Measurements from ENCODE around the gene SHH.

The SHH gene

GRCh38 chr7:155805826-155806095 lies 6.5 kb downstream of the SHH start:
- Histone ChIP-seq H3K9ac (ENCODE audit: low read length) (peak overlapping the region; percentile 50), H3K79me1 (ENCODE audit: low read length) (no peaks in the 10 kb centered on the region), H3K56ac (ENCODE audit: low read length) (peak overlapping the region; percentile 60), H2BK15ac (replicated peaks; ENCODE audit: low read depth) (no peak overlapping the region), H3K23ac (ENCODE audit: low read length) (no peak overlapping the region), H2BK120ac (ENCODE audit: low read depth, low read length) (no peak overlapping the region), H3K4me3 (ENCODE audit: low read length) (no peak overlapping the region), H3K27me3 (ENCODE audit: insufficient read depth, low read length, poor library complexity) (peaks cover 32% of the 10 kb centered on the region), H3K4ac (ENCODE audit: low read depth, low read length) (no peak overlapping the region), H3K27ac (ENCODE audit: low read depth, low read length) (no peak overlapping the region), H4K5ac (ENCODE audit: low read length) (no peak overlapping the region), H2BK5ac (ENCODE audit: low read length) (no peak overlapping the region), H4K8ac (ENCODE audit: low read depth, low read length) (no peak overlapping the region), H3K18ac (ENCODE audit: low read length) (peak overlapping the region; percentile 23), H3K79me2 (ENCODE audit: control insufficient read depth, insufficient read depth, low read length) (no peaks in the 10 kb centered on the region), H3K36me3 (ENCODE audit: control insufficient read depth, insufficient read depth, low read length) (no peaks in the 10 kb centered on the region), H2AK5ac (ENCODE audit: low read length) (no peak overlapping the region), H3K4me1 (ENCODE audit: control insufficient read depth, low read depth, low read length) (peaks cover 8% of the 10 kb centered on the region), H3K4me2 (ENCODE audit: low read length) (peak overlapping the region; percentile 45)
- no CpG with 5 or more reads among the region's 18 CpGs for WGBS (ENCODE audit: extremely low coverage, insufficient coverage, low lambda C conversion rate)
- peak; percentile 50 for DNase-seq

GRCh38 chr7:155804897-155805825 lies 7.1 kb downstream of the SHH start:
- Histone ChIP-seq H2AK5ac (ENCODE audit: low read length) (no peak overlapping the region), H3K79me1 (ENCODE audit: low read length) (no peaks in the 10 kb centered on the region), H3K56ac (ENCODE audit: low read length) (peak overlapping the region; percentile 60), H3K4me2 (ENCODE audit: low read length) (peak overlapping the region; percentile 45), H3K4ac (ENCODE audit: low read depth, low read length) (no peak overlapping the region), H2BK5ac (ENCODE audit: low read length) (no peak overlapping the region), H3K4me1 (ENCODE audit: control insufficient read depth, low read depth, low read length) (peaks cover 8% of the 10 kb centered on the region), H3K23ac (ENCODE audit: low read length) (no peak overlapping the region), H3K79me2 (ENCODE audit: control insufficient read depth, insufficient read depth, low read length) (no peaks in the 10 kb centered on the region), H2BK15ac (replicated peaks; ENCODE audit: low read depth) (no peak overlapping the region), H4K5ac (ENCODE audit: low read length) (no peak overlapping the region), H2BK120ac (ENCODE audit: low read depth, low read length) (no peak overlapping the region), H3K4me3 (ENCODE audit: low read length) (no peak overlapping the region), H3K18ac (ENCODE audit: low read length) (peak overlapping the region; percentile 23), H3K36me3 (ENCODE audit: control insufficient read depth, insufficient read depth, low read length) (no peaks in the 10 kb centered on the region), H3K27me3 (ENCODE audit: insufficient read depth, low read length, poor library complexity) (peaks cover 31% of the 10 kb centered on the region), H4K8ac (ENCODE audit: low read depth, low read length) (no peak overlapping the region), H3K9ac (ENCODE audit: low read length) (peak overlapping the region; percentile 50), H3K27ac (ENCODE audit: low read depth, low read length) (peak overlapping the region; percentile 30)
- WGBS (ENCODE audit: extremely low coverage, insufficient coverage, low lambda C conversion rate) = no CpG with 5 or more reads among the region's 91 CpGs
- DNase-seq = peak; percentile 90

GRCh38 chr7:155804431-155804831 lies 7.8 kb downstream of the SHH start:
- H3K23ac ChIP-seq (ENCODE audit: low read length) = no peak overlapping the region
- no peak overlapping the region for H4K8ac ChIP-seq (ENCODE audit: low read depth, low read length)
- DNase-seq = peak; percentile 90
- H2AK5ac ChIP-seq (ENCODE audit: low read length) = no peak overlapping the region
- no peaks in the 10 kb centered on the region for H3K36me3 ChIP-seq (ENCODE audit: control insufficient read depth, insufficient read depth, low read length)
- H3K79me1 ChIP-seq (ENCODE audit: low read length) = no peaks in the 10 kb centered on the region
- peaks cover 8% of the 10 kb centered on the region for H3K4me1 ChIP-seq (ENCODE audit: control insufficient read depth, low read depth, low read length)
- no peak overlapping the region for H3K18ac ChIP-seq (ENCODE audit: low read length)
- H3K27me3 ChIP-seq (ENCODE audit: insufficient read depth, low read length, poor library complexity) = peaks cover 23% of the 10 kb centered on the region
- no peaks in the 10 kb centered on the region for H3K79me2 ChIP-seq (ENCODE audit: control insufficient read depth, insufficient read depth, low read length)
- H3K4me2 ChIP-seq (ENCODE audit: low read length) = peak overlapping the region; percentile 7
- H2BK5ac ChIP-seq (ENCODE audit: low read length) = no peak overlapping the region
- peak overlapping the region; percentile 71 for H3K27ac ChIP-seq (ENCODE audit: low read depth, low read length)
- H3K9ac ChIP-seq (ENCODE audit: low read length) = no peak overlapping the region
- no peak overlapping the region for H2BK15ac ChIP-seq (replicated peaks; ENCODE audit: low read depth)
- WGBS (ENCODE audit: extremely low coverage, insufficient coverage, low lambda C conversion rate) = no CpG with 5 or more reads among the region's 17 CpGs
- no peak overlapping the region for H3K4ac ChIP-seq (ENCODE audit: low read depth, low read length)
- H2BK120ac ChIP-seq (ENCODE audit: low read depth, low read length) = no peak overlapping the region
- H3K4me3 ChIP-seq (ENCODE audit: low read length) = no peak overlapping the region
- peak overlapping the region; percentile 12 for H3K56ac ChIP-seq (ENCODE audit: low read length)
- H4K5ac ChIP-seq (ENCODE audit: low read length) = no peak overlapping the region

GRCh38 chr7:155803418-155804376 lies 8.6 kb downstream of the SHH start:
- Histone ChIP-seq H2BK120ac (ENCODE audit: low read depth, low read length) (no peak overlapping the region), H3K4me3 (ENCODE audit: low read length) (no peak overlapping the region), H4K5ac (ENCODE audit: low read length) (no peak overlapping the region), H2AK5ac (ENCODE audit: low read length) (no peak overlapping the region), H3K4me1 (ENCODE audit: control insufficient read depth, low read depth, low read length) (peaks cover 8% of the 10 kb centered on the region), H3K79me1 (ENCODE audit: low read length) (no peaks in the 10 kb centered on the region), H3K56ac (ENCODE audit: low read length) (peak overlapping the region; percentile 12), H3K27me3 (ENCODE audit: insufficient read depth, low read length, poor library complexity) (peaks cover 17% of the 10 kb centered on the region), H2BK5ac (ENCODE audit: low read length) (no peak overlapping the region), H4K8ac (ENCODE audit: low read depth, low read length) (no peak overlapping the region), H3K9ac (ENCODE audit: low read length) (no peak overlapping the region), H3K4me2 (ENCODE audit: low read length) (peak overlapping the region; percentile 7), H3K23ac (ENCODE audit: low read length) (no peak overlapping the region), H3K27ac (ENCODE audit: low read depth, low read length) (peak overlapping the region; percentile 71), H3K18ac (ENCODE audit: low read length) (peak overlapping the region; percentile 2), H3K4ac (ENCODE audit: low read depth, low read length) (no peak overlapping the region), H3K36me3 (ENCODE audit: control insufficient read depth, insufficient read depth, low read length) (no peaks in the 10 kb centered on the region), H2BK15ac (replicated peaks; ENCODE audit: low read depth) (no peak overlapping the region), H3K79me2 (ENCODE audit: control insufficient read depth, insufficient read depth, low read length) (no peaks in the 10 kb centered on the region)
- DNase-seq = peak; percentile 94
- WGBS (ENCODE audit: extremely low coverage, insufficient coverage, low lambda C conversion rate) = no CpG with 5 or more reads among the region's 96 CpGs

GRCh38 chr7:155802906-155803417 lies 9.3 kb downstream of the SHH start:
- Histone ChIP-seq H2BK15ac (replicated peaks; ENCODE audit: low read depth) (no peak overlapping the region), H3K4me3 (ENCODE audit: low read length) (no peak overlapping the region), H3K79me2 (ENCODE audit: control insufficient read depth, insufficient read depth, low read length) (no peaks in the 10 kb centered on the region), H4K8ac (ENCODE audit: low read depth, low read length) (no peak overlapping the region), H3K56ac (ENCODE audit: low read length) (no peak overlapping the region), H3K23ac (ENCODE audit: low read length) (no peak overlapping the region), H2BK5ac (ENCODE audit: low read length) (no peak overlapping the region), H3K79me1 (ENCODE audit: low read length) (no peaks in the 10 kb centered on the region), H3K9ac (ENCODE audit: low read length) (no peak overlapping the region), H3K4me1 (ENCODE audit: control insufficient read depth, low read depth, low read length) (peaks cover 8% of the 10 kb centered on the region), H3K4ac (ENCODE audit: low read depth, low read length) (no peak overlapping the region), H3K4me2 (ENCODE audit: low read length) (no peak overlapping the region), H4K5ac (ENCODE audit: low read length) (no peak overlapping the region), H3K27me3 (ENCODE audit: insufficient read depth, low read length, poor library complexity) (peaks cover 19% of the 10 kb centered on the region), H2BK120ac (ENCODE audit: low read depth, low read length) (no peak overlapping the region), H3K27ac (ENCODE audit: low read depth, low read length) (no peak overlapping the region), H3K36me3 (ENCODE audit: control insufficient read depth, insufficient read depth, low read length) (no peaks in the 10 kb centered on the region), H3K18ac (ENCODE audit: low read length) (peak overlapping the region; percentile 2), H2AK5ac (ENCODE audit: low read length) (no peak overlapping the region)
- DNase-seq = no peak
- WGBS (ENCODE audit: extremely low coverage, insufficient coverage, low lambda C conversion rate) = no CpG with 5 or more reads among the region's 70 CpGs

Data from mesendoderm (in vitro differentiated cells).